NT2/D1 (cell line): ENCODE data around the gene AKAP8L.

ENCODE experiments used
- DNase-seq: peaks from one replicate; pipeline ENCODE4 v3.0.0-alpha.2; 2011; ENCODE audit warnings: low read depth, low spot score
- H3K27me3 ChIP-seq: 2 replicates; pipeline ENCODE4 v1.6.0; 2011; ENCODE audit warnings: mild to moderate bottlenecking; ENCODE audit not compliant: insufficient read length, insufficient read depth
- H3K36me3 ChIP-seq: 2 replicates; pipeline ENCODE4 v1.6.1; 2011; ENCODE audit warnings: mild to moderate bottlenecking, low read length, mixed read lengths; ENCODE audit not compliant: insufficient read depth, insufficient read length
- H3K4me1 ChIP-seq: 2 replicates; pipeline ENCODE4 v1.5.1; 2011; ENCODE audit not compliant: insufficient read depth, insufficient read length
- H3K4me3 ChIP-seq: 2 replicates; pipeline ENCODE4 v1.5.1; 2011; ENCODE audit warnings: low read depth; ENCODE audit not compliant: insufficient read length
- H3K9ac ChIP-seq: 2 replicates; pipeline ENCODE4 v1.6.0; 2011; ENCODE audit warnings: low read depth; ENCODE audit not compliant: insufficient read length
- H3K9me3 ChIP-seq: 2 replicates; pipeline ENCODE4 v1.5.1; 2011; ENCODE audit warnings: mild to moderate bottlenecking, low read length; ENCODE audit not compliant: insufficient read depth
- SUZ12 ChIP-seq: IDR thresholded peaks from 2 replicates; pipeline ENCODE4 v1.6.1; 2011; ENCODE audit not compliant: insufficient read length, insufficient read depth; ENCODE audit errors: extremely low read depth
- YY1 ChIP-seq: IDR thresholded peaks from 2 replicates; pipeline ENCODE4 v1.6.1; 2011; ENCODE audit not compliant: insufficient read length, insufficient read depth
- ZNF274 ChIP-seq: IDR thresholded peaks from 2 replicates; pipeline ENCODE4 v1.6.1; 2011; ENCODE audit warnings: mild to moderate bottlenecking, low read depth, low read length

Gene AKAP8L

DNA sequence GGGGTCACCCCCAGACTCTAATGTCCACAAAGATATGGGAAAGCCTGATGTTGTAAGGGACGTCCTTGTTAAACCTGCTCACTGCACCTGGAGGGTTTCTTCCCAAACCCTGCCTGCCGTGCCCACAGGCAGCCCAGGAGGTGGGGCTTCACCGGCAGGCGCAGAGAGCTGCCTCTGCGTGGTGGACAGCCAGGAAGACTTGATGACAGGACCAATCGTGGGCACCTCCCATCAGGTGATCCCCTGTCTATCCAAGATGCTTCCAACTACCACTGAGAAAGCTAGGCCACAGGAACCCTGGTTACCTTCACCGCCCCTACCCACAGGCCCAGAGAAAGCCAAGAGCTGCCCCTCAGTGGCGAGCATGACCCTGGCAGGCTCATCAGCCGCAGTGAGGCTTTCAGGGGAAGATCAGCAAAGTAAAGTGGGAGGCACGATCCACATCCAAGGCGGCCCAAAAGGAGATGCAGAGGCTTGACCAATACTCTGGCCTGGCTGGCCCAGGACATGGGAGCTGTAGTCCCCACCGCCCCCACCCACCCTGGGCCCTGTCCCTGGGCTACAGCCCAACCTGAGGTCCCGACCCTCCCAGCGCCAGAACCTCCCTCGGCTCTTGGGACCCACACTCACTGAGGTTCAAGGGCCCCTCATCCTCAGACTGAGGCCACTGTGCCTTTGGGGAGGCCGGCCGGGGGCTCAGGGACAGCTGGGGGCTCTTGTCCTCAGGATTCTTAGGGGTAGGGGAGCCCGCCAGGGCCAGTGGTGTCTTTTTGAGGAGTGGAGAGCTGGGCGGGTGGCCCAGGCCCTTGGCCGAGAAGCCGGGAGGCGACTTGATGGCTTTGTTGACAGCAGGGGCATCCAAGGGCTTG, 10.4 kb upstream of the AKAP8L start:
- H3K4me3 ChIP-seq, result no peak overlapping the region
- H3K4me1 ChIP-seq, result peaks cover 19% of the 10 kb centered on the region
- TF ChIP-seq SUZ12, result no peak
- no peak for TF ChIP-seq YY1
- TF ChIP-seq ZNF274, result no peak
- H3K36me3 ChIP-seq, result peaks cover 73% of the 10 kb centered on the region
- peak overlapping the region; percentile 42 for H3K9ac ChIP-seq
- peaks cover 1% of the 10 kb centered on the region; the same call in 1 of the 2 replicates for H3K9me3 ChIP-seq
- no peak for DNase-seq
- H3K27me3 ChIP-seq, result no peaks in the 10 kb centered on the region

DNA sequence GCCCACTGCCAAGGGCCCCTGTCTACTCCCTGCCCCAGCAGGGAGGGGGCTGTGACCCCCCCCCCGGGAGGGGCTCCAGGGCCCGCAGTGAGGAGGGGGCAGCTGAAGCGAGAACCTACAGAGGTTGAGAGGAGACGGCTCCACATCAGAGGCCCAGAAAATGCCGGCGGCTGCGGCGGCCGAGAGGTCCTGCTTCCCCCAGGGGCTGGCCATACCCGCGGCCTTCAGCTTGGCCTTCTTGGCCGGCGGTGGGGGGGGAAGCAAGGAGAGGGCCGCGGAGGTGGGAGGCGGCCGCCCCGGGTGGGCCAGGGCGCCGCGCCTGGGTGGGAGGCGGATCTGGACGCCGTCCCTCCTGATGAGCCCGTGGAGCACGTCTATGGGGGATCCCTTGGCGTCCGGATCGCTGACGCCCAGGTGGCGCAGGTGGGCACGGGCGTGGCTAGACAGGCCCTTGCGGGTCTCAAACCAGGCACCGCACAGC, 9.2 kb upstream of the AKAP8L start:
- DNase-seq, result no peak
- H3K27me3 ChIP-seq, result no peaks in the 10 kb centered on the region
- no peak overlapping the region for H3K4me3 ChIP-seq
- TF ChIP-seq SUZ12 (no peak), YY1 (no peak), ZNF274 (no peak)
- H3K4me1 ChIP-seq, result peaks cover 16% of the 10 kb centered on the region
- H3K9me3 ChIP-seq, result peaks cover 13% of the 10 kb centered on the region; the same call in 1 of the 2 replicates
- no peak overlapping the region for H3K9ac ChIP-seq
- H3K36me3 ChIP-seq, result peaks cover 84% of the 10 kb centered on the region

DNA sequence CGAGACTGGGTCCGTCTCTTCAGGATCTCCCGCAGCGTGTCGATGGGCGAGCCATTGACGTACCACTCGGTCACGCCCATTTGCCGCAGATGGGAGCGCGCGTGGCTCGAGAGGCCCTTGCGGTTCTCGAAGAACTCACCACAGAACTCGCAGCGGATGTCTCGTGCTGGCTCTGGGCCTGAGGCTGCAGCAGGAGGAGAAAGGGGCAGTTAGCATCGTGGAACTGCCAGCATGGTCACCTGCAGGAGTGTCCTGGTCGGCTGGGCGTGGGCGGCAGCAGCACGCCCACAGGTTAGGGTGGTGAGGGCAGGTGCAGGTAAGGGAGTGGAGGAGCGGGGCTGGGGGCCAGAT, 8.5 kb upstream of the AKAP8L start:
- peaks cover 14% of the 10 kb centered on the region; the same call in 1 of the 2 replicates for H3K9me3 ChIP-seq
- TF ChIP-seq SUZ12, result no peak
- TF ChIP-seq ZNF274, result no peak
- no peak for TF ChIP-seq YY1
- no peak for DNase-seq
- H3K27me3 ChIP-seq, result no peaks in the 10 kb centered on the region
- H3K9ac ChIP-seq, result no peak overlapping the region
- H3K36me3 ChIP-seq, result peaks cover 91% of the 10 kb centered on the region
- H3K4me3 ChIP-seq, result no peak overlapping the region
- H3K4me1 ChIP-seq, result peaks cover 16% of the 10 kb centered on the region

DNA sequence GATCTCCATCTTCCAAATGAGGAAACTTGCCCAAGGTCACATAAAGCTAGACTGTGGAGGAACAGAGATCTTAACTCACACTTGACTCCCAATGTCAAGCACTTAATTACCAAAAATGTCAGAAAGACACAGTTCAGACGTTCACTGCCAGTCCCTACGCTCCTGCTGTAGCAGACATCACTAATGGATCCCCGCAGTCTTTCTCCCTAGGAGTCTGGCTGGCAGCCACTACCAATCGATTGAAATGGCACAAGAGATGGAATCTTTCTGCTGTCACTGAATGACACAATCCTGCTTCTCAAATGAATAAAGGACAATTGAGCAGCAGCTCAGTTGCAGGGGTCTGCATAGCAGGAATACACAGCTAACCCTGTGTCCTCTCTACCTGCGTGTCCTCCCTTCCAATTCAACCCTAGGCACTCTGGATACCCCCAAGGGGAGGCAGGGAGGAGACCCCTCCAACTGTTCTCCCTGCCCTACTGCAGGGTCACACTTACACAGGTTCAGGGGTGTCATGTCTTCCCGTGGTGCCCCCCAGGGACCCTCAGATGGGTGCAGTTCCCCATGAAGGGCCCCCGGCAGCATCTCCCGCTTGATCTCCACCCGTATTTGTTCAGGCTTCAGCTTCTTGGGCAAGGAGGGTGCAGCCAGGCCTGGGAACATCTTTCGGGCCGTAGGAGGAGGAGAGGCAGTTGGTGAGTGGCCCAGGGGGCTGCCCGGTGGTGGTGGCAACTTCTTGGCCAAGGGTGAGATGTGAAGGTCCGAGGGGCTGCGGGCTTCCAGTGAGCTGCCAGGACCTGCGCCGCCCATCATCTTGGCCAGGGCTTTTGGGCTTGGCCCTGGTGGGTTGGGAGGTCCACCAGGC, 7.9 kb upstream of the AKAP8L start:
- TF ChIP-seq SUZ12 (no peak), ZNF274 (no peak), YY1 (no peak)
- H3K27me3 ChIP-seq, result no peaks in the 10 kb centered on the region
- peaks cover 16% of the 10 kb centered on the region for H3K4me1 ChIP-seq
- H3K9ac ChIP-seq, result no peak overlapping the region
- H3K9me3 ChIP-seq, result peaks cover 14% of the 10 kb centered on the region; the same call in 1 of the 2 replicates
- H3K4me3 ChIP-seq, result no peak overlapping the region
- no peak for DNase-seq
- peaks cover 96% of the 10 kb centered on the region for H3K36me3 ChIP-seq

DNA sequence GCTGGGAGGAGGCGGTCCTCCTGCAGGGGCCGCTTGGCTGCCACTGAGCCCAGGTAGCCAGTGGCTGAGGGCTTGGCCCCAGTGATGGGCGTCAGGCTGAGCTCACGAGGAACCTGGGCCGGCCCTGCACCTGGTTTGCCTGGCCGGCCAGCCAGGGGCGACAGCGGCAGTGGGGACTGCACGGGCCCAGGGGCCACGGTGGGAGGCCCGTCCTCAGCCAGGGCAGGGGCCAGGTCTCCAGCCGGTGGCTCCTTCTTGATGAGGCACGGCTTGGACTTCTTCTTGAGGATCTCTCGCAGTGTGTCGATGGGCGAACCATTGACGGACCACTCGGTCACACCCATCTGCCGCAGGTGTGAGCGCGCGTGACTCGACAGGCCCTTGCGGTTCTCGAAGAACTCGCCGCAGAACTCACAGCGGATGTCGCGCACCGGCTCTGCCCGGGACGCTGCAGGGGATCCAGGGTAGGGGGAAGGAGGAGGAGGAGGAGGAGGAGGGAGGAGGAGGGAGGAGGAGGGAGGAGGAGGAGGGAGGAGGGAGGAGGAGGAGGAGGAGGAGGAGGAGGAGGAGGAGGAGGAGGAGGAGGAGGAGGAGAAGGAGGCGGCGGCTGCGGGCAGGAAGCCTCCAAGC, 6.6 kb upstream of the AKAP8L start:
- no peak overlapping the region for H3K9ac ChIP-seq
- peaks cover 5% of the 10 kb centered on the region for H3K4me1 ChIP-seq
- H3K36me3 ChIP-seq, result peaks cover 93% of the 10 kb centered on the region
- H3K9me3 ChIP-seq, result peaks cover 14% of the 10 kb centered on the region; the same call in 1 of the 2 replicates
- TF ChIP-seq ZNF274, result no peak
- TF ChIP-seq SUZ12, result no peak
- no peak for TF ChIP-seq YY1
- no peak overlapping the region for H3K4me3 ChIP-seq
- DNase-seq, result no peak
- H3K27me3 ChIP-seq, result no peaks in the 10 kb centered on the region

DNA sequence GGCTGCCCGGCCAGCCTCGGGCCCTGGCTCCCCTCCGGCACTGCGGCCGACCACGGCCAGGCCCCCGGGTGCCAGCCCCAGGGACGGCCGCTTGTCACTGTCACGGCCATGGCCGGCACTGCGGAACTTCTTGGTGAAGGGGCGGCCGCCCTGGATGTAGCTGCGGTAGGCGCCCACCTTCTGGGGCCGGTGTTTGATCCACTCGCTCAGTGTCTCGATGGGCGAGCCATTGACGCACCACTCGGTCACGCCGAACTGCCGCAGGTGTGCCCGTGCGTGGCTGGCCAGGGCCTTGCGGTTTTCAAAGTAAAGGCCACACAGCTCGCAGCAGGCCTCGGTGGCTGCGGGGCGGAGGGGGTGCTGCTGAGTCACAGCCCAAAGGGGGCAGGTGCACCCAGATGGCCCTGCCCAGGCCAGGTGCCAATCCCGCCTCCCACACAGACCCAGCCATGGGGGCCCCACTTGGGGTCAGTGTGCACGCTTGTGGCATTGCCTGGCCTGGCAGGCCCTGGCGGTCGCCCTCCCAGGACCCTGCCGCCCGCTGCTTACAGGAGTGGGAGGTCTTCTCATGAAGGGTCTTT, 6.0 kb upstream of the AKAP8L start:
- no peak for TF ChIP-seq YY1
- TF ChIP-seq ZNF274, result no peak
- TF ChIP-seq SUZ12, result no peak
- H3K9ac ChIP-seq, result no peak overlapping the region
- H3K4me1 ChIP-seq, result peaks cover 2% of the 10 kb centered on the region
- no peak for DNase-seq
- peaks cover 87% of the 10 kb centered on the region for H3K36me3 ChIP-seq
- H3K9me3 ChIP-seq, result peaks cover 14% of the 10 kb centered on the region; the same call in 1 of the 2 replicates
- H3K27me3 ChIP-seq, result no peaks in the 10 kb centered on the region
- no peak overlapping the region for H3K4me3 ChIP-seq
